NK-92 (cell line): ENCODE results near the gene DNAJC2.
"Not testable (repeated sequence)": the region's sequence is repeated elsewhere in the genome, so short reads cannot be mapped to it uniquely, and the experiment has no call there.

Experiments used
- DNase-seq: peaks from one replicate; lab custom pipeline; 2025; ENCODE audit not compliant: unreplicated experiment; lab: John Stamatoyannopoulos, UW

DNAJC2 gene

GRCh38 chr7:103343332-103343731 is 1.2 kb downstream of the DNAJC2 start:
- DNase-seq: no peak

- no peak for DNase-seq
Observed at GRCh38 chr7:103341466-103341865, 3.1 kb downstream of the DNAJC2 start.

GRCh38 chr7:103338864-103339263 is 5.7 kb downstream of the DNAJC2 start:
- DNase-seq: no peak

GRCh38 chr7:103336761-103337160 is 7.8 kb downstream of the DNAJC2 start:
- no peak for DNase-seq

GRCh38 chr7:103325744-103326143 is 18.8 kb downstream of the DNAJC2 start:
- no peak for DNase-seq

- no peak for DNase-seq
Observed at GRCh38 chr7:103317009-103317408, 27.6 kb downstream of the DNAJC2 start.

GRCh38 chr7:103316380-103316941 is 28.1 kb downstream of the DNAJC2 start:
- DNase-seq: no peak

- no peak for DNase-seq
Observed at GRCh38 chr7:103314852-103315251, 29.7 kb downstream of the DNAJC2 start.

GRCh38 chr7:103307503-103308231 is 36.9 kb downstream of the DNAJC2 start:
- no peak for DNase-seq

GRCh38 chr7:103301441-103301840 is 43.1 kb downstream of the DNAJC2 start:
- no peak for DNase-seq

GRCh38 chr7:103299660-103300059 is 44.9 kb downstream of the DNAJC2 start:
- no peak for DNase-seq

- no peak for DNase-seq
Observed at GRCh38 chr7:103297837-103298179, 46.8 kb downstream of the DNAJC2 start.

GRCh38 chr7:103296901-103297836 is 47.4 kb downstream of the DNAJC2 start, which contains the start of gene PMPCB:
PMPCB (plus strand) TSS chr7:103297435; CDS start chr7:103297460, 25 bp downstream.
- peak; percentile 71 for DNase-seq

- no peak for DNase-seq
Observed at GRCh38 chr7:103293526-103293925, 51.0 kb downstream of the DNAJC2 start.

- DNase-seq: no peak
Observed at GRCh38 chr7:103292122-103292521, 52.4 kb downstream of the DNAJC2 start.

GRCh38 chr7:103282802-103283427 is 61.7 kb downstream of the DNAJC2 start:
- not testable (repeated sequence) for DNase-seq

- DNase-seq: not testable (repeated sequence)
Observed at GRCh38 chr7:103280803-103281155, 63.8 kb downstream of the DNAJC2 start.

- DNase-seq: peak; percentile 74
Observed at GRCh38 chr7:103279963-103280802, 64.4 kb downstream of the DNAJC2 start.

- DNase-seq: not testable (repeated sequence)
Observed at GRCh38 chr7:103279636-103279962, 65.0 kb downstream of the DNAJC2 start.

- not testable (repeated sequence) for DNase-seq
Observed at GRCh38 chr7:103278195-103278594, 66.4 kb downstream of the DNAJC2 start.

GRCh38 chr7:103274867-103275266 is 69.7 kb downstream of the DNAJC2 start:
- DNase-seq: not testable (repeated sequence)
